Stromal cell of bone marrow (primary cell): ENCODE results near the gene PSMB7.

Experiments used
- DNase-seq: peaks from one replicate; pipeline ENCODE4 v3.0.0-alpha.2; 2012; ENCODE audit warnings: low read depth

PSMB7 gene

GRCh38 chr9:124325816-124326215, 89.4 kb downstream of the PSMB7 start:
- no peak for DNase-seq

DNA sequence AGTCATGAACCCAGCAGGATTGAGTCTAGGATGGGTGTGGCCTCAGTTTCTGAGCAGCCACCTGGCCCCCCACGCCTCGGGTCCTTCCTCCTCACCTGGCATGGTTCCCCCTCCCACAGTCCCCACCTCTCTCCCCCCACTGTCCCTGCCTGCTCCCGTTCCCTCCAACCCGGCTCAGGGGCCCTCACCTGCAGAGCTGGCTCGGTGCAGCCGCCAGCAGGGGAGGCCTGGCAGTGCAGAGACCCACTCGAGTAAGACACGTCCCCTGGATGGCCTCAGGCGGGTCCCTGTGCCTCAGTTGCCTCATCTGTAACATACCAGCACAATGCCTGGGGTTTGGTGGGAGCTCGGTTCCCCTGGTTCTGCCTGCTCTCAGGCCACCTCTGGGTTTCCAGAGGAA, 91.3 kb downstream of the PSMB7 start:
- DNase-seq: no peak

GRCh38 chr9:124322618-124323432, 92.4 kb downstream of the PSMB7 start:
- DNase-seq: no peak

- no peak for DNase-seq
Measured at GRCh38 chr9:124321935-124322334, 93.3 kb downstream of the PSMB7 start.

GRCh38 chr9:124321416-124321815, 93.8 kb downstream of the PSMB7 start:
- DNase-seq: no peak

- peak; percentile 33 for DNase-seq
Measured at GRCh38 chr9:124320062-124320973, 94.9 kb downstream of the PSMB7 start.

DNA sequence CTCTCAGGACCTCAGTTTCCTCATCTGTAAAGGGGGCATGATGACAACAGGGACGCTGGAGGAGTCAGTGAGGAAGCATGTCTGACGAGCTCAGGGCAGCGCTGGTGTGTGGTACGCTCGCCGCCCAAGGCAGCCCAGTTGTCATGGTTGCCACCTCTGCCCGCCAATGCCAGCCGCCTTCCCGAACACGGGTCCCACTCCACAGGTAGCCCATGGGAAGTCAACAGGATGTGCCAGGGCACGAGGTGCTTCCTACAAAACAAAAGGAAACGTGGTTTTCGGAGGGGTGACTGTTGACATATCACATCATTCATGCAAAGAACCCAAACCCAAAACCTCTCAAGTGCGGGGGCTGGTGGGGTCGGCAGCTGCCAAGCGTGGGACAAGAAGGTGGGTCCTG, 99.4 kb downstream of the PSMB7 start:
- no peak for DNase-seq

DNA sequence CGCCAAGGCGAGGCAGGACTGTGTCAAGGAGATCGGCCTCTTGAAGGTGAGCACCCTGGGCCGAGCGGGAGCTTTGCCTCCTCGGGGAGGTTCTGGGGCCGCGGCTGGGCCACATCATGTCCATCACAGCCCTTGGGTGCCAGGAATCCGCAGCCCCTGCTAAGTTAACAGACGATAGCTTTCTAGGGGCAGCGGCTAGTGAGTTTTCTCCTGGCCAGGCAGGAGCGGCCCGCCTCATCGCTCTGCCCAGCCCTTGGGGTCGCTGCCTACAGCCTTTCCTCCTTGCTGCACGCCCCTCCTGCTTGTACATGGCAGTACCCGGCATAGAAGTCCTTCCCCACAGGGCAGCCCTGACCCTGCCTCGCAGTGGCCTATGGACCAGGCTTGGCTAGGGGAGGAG, 101.3 kb downstream of the PSMB7 start:
- DNase-seq: no peak

- DNase-seq: no peak
Measured at GRCh38 chr9:124312290-124313265, 102.7 kb downstream of the PSMB7 start.

DNA sequence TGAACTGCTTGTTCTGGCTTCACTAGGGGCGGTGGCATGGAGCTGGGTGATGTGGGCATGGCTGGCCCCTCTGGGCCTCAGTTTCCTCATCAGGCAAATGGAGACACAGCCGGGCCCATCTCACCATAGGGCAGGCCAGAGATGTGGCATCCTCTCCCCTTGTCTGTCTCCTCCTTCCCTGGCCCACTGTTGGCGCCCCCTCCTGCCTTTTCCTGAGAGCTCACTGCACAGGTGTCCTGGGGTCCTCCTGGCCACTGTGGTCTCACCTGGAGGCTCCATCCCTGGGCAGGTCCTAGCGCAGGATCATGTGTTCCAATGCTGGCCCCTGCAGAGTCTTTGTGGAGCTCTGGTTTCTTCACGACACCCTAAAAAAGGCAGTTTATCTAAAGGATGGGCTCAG, 104.0 kb downstream of the PSMB7 start:
- no peak for DNase-seq

- DNase-seq: peak; percentile 75
Measured at GRCh38 chr9:124309667-124310084, 105.6 kb downstream of the PSMB7 start.

- DNase-seq: no peak
Measured at GRCh38 chr9:124308606-124309491, 106.4 kb downstream of the PSMB7 start.

- DNase-seq: no peak
Measured at GRCh38 chr9:124307379-124308030, 107.7 kb downstream of the PSMB7 start.

DNA sequence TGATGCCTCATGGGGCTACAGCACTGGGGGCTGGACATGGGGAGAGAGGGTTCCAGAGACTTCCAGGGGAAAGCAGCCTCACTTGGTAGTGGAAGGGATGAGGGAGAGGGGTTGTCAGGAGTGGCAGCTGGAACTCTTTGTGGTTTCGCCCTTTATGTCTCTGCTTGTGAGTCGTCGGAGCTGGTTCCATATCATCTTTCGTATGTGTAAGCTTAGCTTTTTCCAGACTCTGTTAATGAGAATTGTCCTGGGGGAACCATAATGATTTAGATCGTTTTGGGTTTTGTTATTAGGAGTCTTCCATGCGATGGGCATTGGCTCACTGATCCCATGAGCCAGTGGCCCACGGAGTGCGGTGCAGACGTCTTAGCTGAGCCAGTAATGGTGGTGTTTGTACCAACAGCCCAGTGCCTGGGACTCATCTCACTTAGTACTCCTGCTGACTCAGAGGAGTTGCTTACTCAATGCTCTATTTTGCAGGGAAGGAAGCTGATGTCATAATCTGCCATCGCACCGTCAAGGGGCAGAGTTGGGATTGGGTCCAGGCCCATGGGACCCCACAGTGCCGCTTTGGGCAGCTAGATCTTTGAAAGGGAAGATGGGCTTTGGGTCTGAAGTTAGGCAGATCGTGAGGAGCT, 109.0 kb downstream of the PSMB7 start:
- peak; percentile 87 for DNase-seq

DNA sequence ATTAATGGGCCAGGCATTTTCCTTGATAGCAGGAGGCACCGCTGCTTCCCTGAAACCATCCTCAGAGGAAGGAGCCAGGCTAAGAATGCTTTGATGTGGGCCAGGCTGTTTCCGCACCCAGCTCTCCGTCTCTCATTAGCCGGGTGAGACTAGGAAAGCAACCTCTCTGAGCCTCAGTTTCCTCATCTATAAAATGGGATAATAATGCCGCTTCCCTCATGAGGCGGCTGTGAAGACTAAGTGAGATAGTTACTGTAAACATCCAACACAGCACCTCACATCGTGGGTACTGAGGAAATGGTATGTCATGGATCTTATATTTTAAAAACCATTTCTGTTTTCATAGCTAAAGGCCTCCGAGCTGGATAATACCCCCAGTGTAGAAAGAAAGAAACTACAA, 111.0 kb downstream of the PSMB7 start:
- no peak for DNase-seq

GRCh38 chr9:124303762-124304161, 111.5 kb downstream of the PSMB7 start:
- DNase-seq: no peak
